C4-2B (cell line): Measurements from ENCODE around the gene NBPF11.
"Not testable (repeated sequence)": the region's sequence is repeated elsewhere in the genome, so short reads cannot be mapped to it uniquely, and the experiment has no call there.

Source experiments
- ZFX ChIP-seq: fragments of 450-650 bp; IDR thresholded peaks from 2 replicates; pipeline ENCODE4 v1.6.1; 2017
- TF ChIP-seq, protein P1 (sequence below): fragments of 450-650 bp; conservative IDR thresholded peaks from 2 replicates; pipeline ENCODE4 v1.5.1; 2017; ENCODE audit warnings: mild to moderate bottlenecking

DNA sequence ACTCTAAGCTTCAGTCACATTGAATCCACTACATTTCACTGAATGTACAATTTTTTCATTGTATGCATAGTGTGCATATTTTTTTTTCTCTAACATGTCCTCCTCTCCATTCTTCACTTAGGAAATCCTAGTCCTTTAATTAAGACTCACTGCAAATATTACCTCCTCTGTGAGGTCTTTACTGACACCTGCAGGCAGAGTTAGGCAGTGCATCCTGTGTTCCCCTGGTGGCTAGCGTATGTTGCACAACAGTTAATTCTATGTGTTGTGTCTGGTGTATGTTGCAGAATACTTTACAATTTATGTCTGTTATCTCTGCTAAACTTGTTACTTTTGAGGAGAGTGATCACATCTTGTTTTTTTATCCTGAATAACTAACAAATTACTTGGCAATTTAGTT lies 70.9 kb downstream of the NBPF11 start:
- TF ChIP-seq, protein P1, sequence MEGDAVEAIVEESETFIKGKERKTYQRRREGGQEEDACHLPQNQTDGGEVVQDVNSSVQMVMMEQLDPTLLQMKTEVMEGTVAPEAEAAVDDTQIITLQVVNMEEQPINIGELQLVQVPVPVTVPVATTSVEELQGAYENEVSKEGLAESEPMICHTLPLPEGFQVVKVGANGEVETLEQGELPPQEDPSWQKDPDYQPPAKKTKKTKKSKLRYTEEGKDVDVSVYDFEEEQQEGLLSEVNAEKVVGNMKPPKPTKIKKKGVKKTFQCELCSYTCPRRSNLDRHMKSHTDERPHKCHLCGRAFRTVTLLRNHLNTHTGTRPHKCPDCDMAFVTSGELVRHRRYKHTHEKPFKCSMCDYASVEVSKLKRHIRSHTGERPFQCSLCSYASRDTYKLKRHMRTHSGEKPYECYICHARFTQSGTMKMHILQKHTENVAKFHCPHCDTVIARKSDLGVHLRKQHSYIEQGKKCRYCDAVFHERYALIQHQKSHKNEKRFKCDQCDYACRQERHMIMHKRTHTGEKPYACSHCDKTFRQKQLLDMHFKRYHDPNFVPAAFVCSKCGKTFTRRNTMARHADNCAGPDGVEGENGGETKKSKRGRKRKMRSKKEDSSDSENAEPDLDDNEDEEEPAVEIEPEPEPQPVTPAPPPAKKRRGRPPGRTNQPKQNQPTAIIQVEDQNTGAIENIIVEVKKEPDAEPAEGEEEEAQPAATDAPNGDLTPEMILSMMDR = not testable (repeated sequence)
- not testable (repeated sequence) for TF ChIP-seq ZFX
